GM12892 (cell line): ENCODE measurements around the gene ARL4A.

Experiments used
- POLR2A ChIP-seq: IDR thresholded peaks from 2 replicates; pipeline ENCODE4 v1.6.1; 2011; ENCODE audit warnings: low read depth, low read length, control low read depth
- POLR2AphosphoS5 ChIP-seq: IDR thresholded peaks from 2 replicates; pipeline ENCODE4 v1.6.1; 2011; ENCODE audit warnings: low read depth, low read length, control low read depth
- TAF1 ChIP-seq: IDR thresholded peaks from 2 replicates; pipeline ENCODE4 v1.6.1; 2011; ENCODE audit warnings: low read depth, mild to moderate bottlenecking, control low read depth, low read length, borderline replicate concordance

DNA sequence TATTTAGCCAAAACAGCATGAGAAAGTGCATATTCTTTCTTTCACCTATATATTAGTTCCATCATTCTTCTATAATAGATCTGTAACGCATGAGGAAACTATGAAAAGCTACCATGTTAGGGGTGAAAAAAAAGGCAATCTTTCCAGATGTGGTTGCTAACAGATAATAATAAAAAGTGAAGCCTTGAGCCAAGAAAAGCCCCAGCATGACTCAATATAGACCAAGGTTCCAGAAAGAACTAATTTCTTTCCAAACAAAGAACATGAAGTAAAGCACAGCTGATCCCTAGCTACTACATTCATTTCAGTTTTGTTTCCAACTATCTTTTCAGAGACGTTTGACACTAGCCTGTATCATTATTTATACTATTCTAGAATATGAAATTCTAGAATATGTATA is 16.4 kb downstream of the ARL4A start:
- TF ChIP-seq POLR2A = no peak
- TF ChIP-seq POLR2AphosphoS5 = no peak
- TF ChIP-seq TAF1 = no peak
